NCI-H1048 (cell line): ENCODE results near the gene CLNK.

Source experiments
- DNase-seq: peaks from one replicate; lab custom pipeline; 2025; lab: John Stamatoyannopoulos, UW

CLNK gene

GRCh38 chr4:10684631-10685030, at the start of gene CLNK:
CLNK (minus strand) TSS chr4:10684768; CDS start chr4:10667869, 16,899 bp downstream.
- no peak for DNase-seq

GRCh38 chr4:10733481-10734062, 49.0 kb upstream of the CLNK start:
- DNase-seq = no peak

- no peak for DNase-seq
These were observed 48.4 kb upstream of the CLNK start for GRCh38 chr4:10732914-10733415.

GRCh38 chr4:10732235-10732913, 47.8 kb upstream of the CLNK start:
- DNase-seq = no peak

- DNase-seq = no peak
These were observed 47.1 kb upstream of the CLNK start for GRCh38 chr4:10731690-10732089.

GRCh38 chr4:10731162-10731561, 46.6 kb upstream of the CLNK start:
- DNase-seq = no peak

- no peak for DNase-seq
These were observed 46.0 kb upstream of the CLNK start for GRCh38 chr4:10730590-10730989.

- DNase-seq = no peak
These were observed 45.5 kb upstream of the CLNK start for GRCh38 chr4:10730019-10730418.

GRCh38 chr4:10729366-10729765, 44.8 kb upstream of the CLNK start:
- DNase-seq = no peak

GRCh38 chr4:10728016-10728415, 43.4 kb upstream of the CLNK start:
- no peak for DNase-seq

GRCh38 chr4:10727140-10727880, 42.7 kb upstream of the CLNK start:
- no peak for DNase-seq

GRCh38 chr4:10722957-10723356, 38.4 kb upstream of the CLNK start:
- no peak for DNase-seq

GRCh38 chr4:10721616-10722015, 37.0 kb upstream of the CLNK start:
- no peak for DNase-seq

- no peak for DNase-seq
These were observed 31.6 kb upstream of the CLNK start for GRCh38 chr4:10716163-10716562.

- no peak for DNase-seq
These were observed 31.1 kb upstream of the CLNK start for GRCh38 chr4:10715696-10716095.

- DNase-seq = no peak
These were observed 30.6 kb upstream of the CLNK start for GRCh38 chr4:10715135-10715534.

GRCh38 chr4:10713591-10713990, 29.0 kb upstream of the CLNK start:
- no peak for DNase-seq

- DNase-seq = no peak
These were observed 21.7 kb upstream of the CLNK start for GRCh38 chr4:10706236-10706635.

GRCh38 chr4:10704430-10704810, 19.9 kb upstream of the CLNK start:
- no peak for DNase-seq

GRCh38 chr4:10703766-10704429, 19.3 kb upstream of the CLNK start:
- DNase-seq = no peak

- no peak for DNase-seq
These were observed 18.6 kb upstream of the CLNK start for GRCh38 chr4:10703156-10703555.

GRCh38 chr4:10701702-10702460, 17.3 kb upstream of the CLNK start:
- DNase-seq = no peak
